ENCODE measurements around the gene NEDD8. TPM values are rescaled to one million over a fixed set of nuclear protein-coding genes. Genes with fewer than 3 reads are reported as not detected.

NEDD8 gene
- polyA plus RNA-seq, 6 donors from 2014 or later, result 306 to 385 (median 326) TPM

DNA sequence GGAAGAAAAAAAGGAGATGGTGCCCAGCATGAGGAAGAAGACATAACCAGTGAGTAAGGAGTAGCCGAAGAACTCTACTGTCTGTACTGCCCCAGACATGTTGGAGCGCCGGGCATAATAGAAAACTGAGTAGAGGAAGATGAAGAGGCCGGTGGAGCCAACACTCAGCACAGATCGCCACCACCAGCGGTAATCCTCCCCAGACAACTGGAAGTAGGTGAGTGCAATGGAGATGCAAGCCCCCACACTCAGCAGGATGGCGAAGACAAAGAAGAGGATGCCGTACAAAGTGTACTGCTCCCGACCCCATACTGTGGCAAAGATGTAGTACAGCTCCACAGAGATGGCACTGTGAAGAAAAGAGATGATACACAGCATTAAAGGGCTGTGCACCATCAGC lies 42.7 kb downstream of the NEDD8 start:
- peaks cover 34 to 54% (median 36%) of the 10 kb centered on the region in 3 donors for H3K4me1 Mint-ChIP-seq
- H3K36me3 Mint-ChIP-seq, result no peaks in the 10 kb centered on the region

DNA sequence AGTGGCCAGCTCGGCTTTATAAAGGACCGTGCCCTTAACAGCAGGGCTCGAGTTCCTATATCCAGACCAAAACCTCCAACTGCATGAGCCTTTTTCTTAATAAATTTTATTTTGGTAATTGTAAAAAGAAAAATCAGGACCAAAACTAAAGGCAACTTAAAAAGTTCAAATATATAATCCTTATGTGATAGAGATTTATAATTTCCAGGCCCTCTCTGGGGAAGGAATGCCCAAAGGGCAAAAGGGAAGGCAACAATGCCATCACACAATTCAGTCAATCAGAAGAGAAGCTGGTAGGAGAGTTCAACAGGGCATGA lies 43.1 kb downstream of the NEDD8 start:
- no peaks in the 10 kb centered on the region for H3K27me3 Mint-ChIP-seq
- H3K36me3 Mint-ChIP-seq, result no peaks in the 10 kb centered on the region
- H3K4me1 Mint-ChIP-seq, result peaks cover 30 to 49% (median 32%) of the 10 kb centered on the region in 3 donors
- H3K9me3 Mint-ChIP-seq, result no peaks in the 10 kb centered on the region
- DNase-seq (no peak), ATAC-seq (ENCODE audit: low read depth in 2 of 2) (no peak)
- peak overlapping the region; percentile 79 to 98 (median 94) for H3K4me3 Mint-ChIP-seq
- H3K27ac Mint-ChIP-seq, result peak overlapping the region; percentile 82 to 98 (median 96)

More for the DNA sequence above, 42.7 kb downstream of the NEDD8 start:
- Mint-ChIP-seq H3K4me3 (peak overlapping the region in 3 of 8 donors; percentile 6 to 98 (median 95)), H3K27ac (peak overlapping the region; percentile 61 to 98 (median 95)), H3K9me3 (no peaks in the 10 kb centered on the region), H3K27me3 (no peaks in the 10 kb centered on the region)
- no peak for ATAC-seq (ENCODE audit: low read depth in 2 of 2)
- no peak for DNase-seq

- DNase-seq, result peak; percentile 93
- peak within 1 kb of the TSS; percentile 79 to 98 (median 94) for H3K4me3 Mint-ChIP-seq
- ATAC-seq (ENCODE audit: low read depth in 2 of 2), result peak; percentile 97 to 98
- H3K9me3 Mint-ChIP-seq, result no peaks in the 10 kb centered on the region
- peak within 1 kb of the TSS; percentile 82 to 98 (median 96) for H3K27ac Mint-ChIP-seq
- H3K27me3 Mint-ChIP-seq, result no peaks in the 10 kb centered on the region
- H3K36me3 Mint-ChIP-seq, result no peaks in the 10 kb centered on the region
- H3K4me1 Mint-ChIP-seq, result peaks cover 28 to 48% (median 30%) of the 10 kb centered on the region in 3 donors
These were observed 43.7 kb downstream of the NEDD8 start, which contains the start of gene IPO4 for GRCh38 chr14:24188251-24189058. IPO4 (minus strand) TSS chr14:24188816; CDS start chr14:24188787, 29 bp downstream.

GRCh38 chr14:24187539-24187915 lies 44.6 kb downstream of the NEDD8 start:
- Mint-ChIP-seq H3K27ac (peak overlapping the region in 4 of 6 donors; percentile 82 to 97 (median 89)), H3K27me3 (no peaks in the 10 kb centered on the region), H3K4me3 (peak overlapping the region; percentile 79 to 98 (median 94)), H3K9me3 (no peaks in the 10 kb centered on the region), H3K4me1 (peaks cover 26 to 41% (median 26%) of the 10 kb centered on the region in 3 donors), H3K36me3 (peaks cover 0 to 2% of the 10 kb centered on the region in 2 donors)
- DNase-seq (no peak), ATAC-seq (ENCODE audit: low read depth in 2 of 2) (no peak)

GRCh38 chr14:24186831-24187538 lies 45.2 kb downstream of the NEDD8 start:
- H3K9me3 Mint-ChIP-seq, result no peaks in the 10 kb centered on the region
- H3K27ac Mint-ChIP-seq, result peak overlapping the region in 4 of 6 donors; percentile 61 to 97 (median 72)
- H3K27me3 Mint-ChIP-seq, result no peaks in the 10 kb centered on the region
- DNase-seq, result no peak
- ATAC-seq (ENCODE audit: low read depth in 2 of 2), result no peak
- H3K36me3 Mint-ChIP-seq, result peaks cover 0 to 4% of the 10 kb centered on the region in 2 donors
- peaks cover 22 to 36% (median 25%) of the 10 kb centered on the region in 3 donors for H3K4me1 Mint-ChIP-seq
- peak overlapping the region; percentile 7 to 98 (median 80) for H3K4me3 Mint-ChIP-seq

- Mint-ChIP-seq H3K4me1 (peaks cover 22 to 32% (median 25%) of the 10 kb centered on the region in 3 donors), H3K27me3 (no peaks in the 10 kb centered on the region), H3K4me3 (peak overlapping the region in 2 of 8 donors; percentile 5 to 47), H3K36me3 (peaks cover 0 to 4% of the 10 kb centered on the region in 2 donors), H3K27ac (no peak overlapping the region), H3K9me3 (no peaks in the 10 kb centered on the region)
- DNase-seq (no peak), ATAC-seq (ENCODE audit: low read depth in 2 of 2) (no peak)
These were observed 46.4 kb downstream of the NEDD8 start for GRCh38 chr14:24185741-24186140.

DNA sequence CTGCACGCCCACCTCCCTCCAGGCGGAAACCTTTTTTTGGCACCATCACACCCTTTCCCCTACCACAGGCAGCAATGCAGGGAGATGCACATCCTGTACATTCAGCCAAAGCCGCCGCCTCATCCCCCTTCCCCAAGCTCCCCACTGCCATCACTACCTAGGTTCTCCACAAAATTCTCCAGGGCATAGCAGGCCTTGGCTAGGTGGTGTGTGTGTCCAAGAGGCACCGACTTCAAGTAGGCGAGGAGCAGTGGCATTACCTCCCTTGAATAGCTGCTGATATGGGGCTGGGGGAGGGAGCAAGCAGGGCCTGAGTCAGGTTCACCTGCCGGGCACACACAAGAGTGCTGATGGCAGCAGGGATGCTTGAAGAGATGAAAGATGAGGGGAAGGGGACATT lies 47.1 kb downstream of the NEDD8 start:
- Mint-ChIP-seq H3K36me3 (peaks cover 0 to 4% of the 10 kb centered on the region in 2 donors), H3K9me3 (no peaks in the 10 kb centered on the region), H3K4me3 (peak overlapping the region in 2 of 8 donors; percentile 5 to 48), H3K27me3 (no peaks in the 10 kb centered on the region), H3K27ac (peak overlapping the region in 2 of 6 donors; percentile 56 to 69), H3K4me1 (peaks cover 22 to 33% (median 26%) of the 10 kb centered on the region in 3 donors)
- ATAC-seq (ENCODE audit: low read depth in 2 of 2), result no peak
- no peak for DNase-seq

- no peak overlapping the region for H3K27ac Mint-ChIP-seq
- ATAC-seq (ENCODE audit: low read depth in 2 of 2) (no peak), DNase-seq (no peak)
- H3K27me3 Mint-ChIP-seq, result no peaks in the 10 kb centered on the region
- H3K9me3 Mint-ChIP-seq, result no peaks in the 10 kb centered on the region
- H3K4me1 Mint-ChIP-seq, result peaks cover 22 to 36% (median 33%) of the 10 kb centered on the region in 3 donors
- H3K4me3 Mint-ChIP-seq, result peak overlapping the region in 2 of 8 donors; percentile 25 to 38
- H3K36me3 Mint-ChIP-seq, result peaks cover 0 to 4% of the 10 kb centered on the region in 2 donors
These were observed 47.8 kb downstream of the NEDD8 start for GRCh38 chr14:24184104-24184970.

DNA sequence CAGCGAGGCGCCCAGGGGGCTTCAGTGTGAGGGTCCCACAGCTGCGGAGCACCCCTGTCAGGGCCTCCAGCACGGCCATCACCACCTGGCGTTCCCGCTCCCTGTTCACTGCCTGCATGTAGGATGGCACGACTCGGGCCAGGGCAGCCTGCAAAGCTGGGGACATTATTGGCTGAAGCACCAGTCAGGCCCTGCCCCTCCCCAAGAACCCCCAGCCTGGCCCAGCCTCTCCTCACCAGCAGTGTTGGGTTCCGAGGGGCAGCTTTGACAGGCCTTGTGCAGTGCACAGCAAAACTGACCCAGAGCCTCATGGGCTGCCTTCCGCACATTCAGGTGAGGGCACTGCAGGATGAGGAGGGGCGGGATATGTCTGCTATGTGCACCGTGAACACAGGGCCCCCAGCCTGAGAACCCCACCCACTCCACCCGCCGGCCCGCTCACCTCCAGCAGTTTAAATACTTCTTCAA lies 49.1 kb downstream of the NEDD8 start:
- Mint-ChIP-seq H3K9me3 (no peaks in the 10 kb centered on the region), H3K27ac (peak overlapping the region in 2 of 6 donors; percentile 21 to 63), H3K27me3 (no peaks in the 10 kb centered on the region), H3K4me1 (peaks cover 22 to 33% (median 27%) of the 10 kb centered on the region in 3 donors), H3K4me3 (no peak overlapping the region), H3K36me3 (peaks cover 0 to 4% of the 10 kb centered on the region in 2 donors)
- ATAC-seq (ENCODE audit: low read depth in 2 of 2) (no peak), DNase-seq (no peak)

DNA sequence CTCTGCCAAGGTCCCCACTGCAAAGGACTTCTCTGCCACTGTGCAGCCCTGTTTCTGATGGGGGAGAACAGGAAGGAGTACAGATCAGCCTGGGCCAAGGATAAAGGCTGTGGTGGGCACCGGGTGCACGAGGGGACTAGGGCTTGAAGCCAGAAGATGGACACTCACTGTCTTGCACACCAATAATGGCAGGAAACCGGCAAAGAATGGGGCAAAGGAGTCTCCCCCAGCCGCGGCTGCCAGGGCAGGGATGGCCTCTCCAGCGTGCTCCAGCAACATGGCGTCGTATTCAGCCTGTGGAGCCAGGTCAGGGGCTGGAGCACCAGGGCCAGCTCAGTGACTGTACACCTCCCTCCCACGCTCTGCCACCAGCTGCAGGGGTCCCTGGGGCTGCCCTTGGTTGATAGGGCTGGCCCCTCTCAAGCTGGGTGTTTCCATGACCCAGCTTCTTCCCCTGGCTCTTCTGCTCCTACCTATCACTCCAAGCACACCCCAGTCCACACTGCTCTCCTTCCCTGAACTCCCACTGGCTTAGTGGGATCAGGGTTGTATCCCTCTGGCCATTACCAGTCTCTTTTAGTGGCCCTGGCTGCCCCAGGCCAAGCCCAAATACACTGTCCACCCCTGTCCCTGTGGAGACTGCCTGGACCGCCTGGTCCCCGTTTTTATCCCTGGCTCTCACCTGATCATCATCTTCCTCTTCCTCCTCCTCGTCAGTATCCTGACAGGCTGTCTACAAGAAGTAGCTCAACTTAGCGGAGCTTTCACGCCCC lies 49.9 kb downstream of the NEDD8 start:
- Mint-ChIP-seq H3K4me1 (peaks cover 14 to 26% (median 22%) of the 10 kb centered on the region in 3 donors), H3K4me3 (peak overlapping the region in 3 of 8 donors; percentile 12 to 60 (median 43)), H3K27ac (peak overlapping the region in 2 of 6 donors; percentile 63 to 67)

GRCh38 chr14:24181371-24182077 lies 50.6 kb downstream of the NEDD8 start:
- Mint-ChIP-seq H3K4me1 (peaks cover 10 to 22% (median 15%) of the 10 kb centered on the region in 3 donors), H3K36me3 (peaks cover 0 to 4% of the 10 kb centered on the region in 2 donors), H3K27ac (peak overlapping the region in 1 of 6 donors; percentile 62)

More for the DNA sequence above, 49.9 kb downstream of the NEDD8 start:
- DNase-seq, result no peak
- H3K27me3 Mint-ChIP-seq, result no peaks in the 10 kb centered on the region
- peaks cover 0 to 4% of the 10 kb centered on the region in 2 donors for H3K36me3 Mint-ChIP-seq
- H3K9me3 Mint-ChIP-seq, result no peaks in the 10 kb centered on the region
- ATAC-seq (ENCODE audit: low read depth in 2 of 2), result no peak

More at GRCh38 chr14:24181371-24182077, 50.6 kb downstream of the NEDD8 start:
- H3K4me3 Mint-ChIP-seq, result peak overlapping the region in 1 of 8 donors; percentile 43
- DNase-seq (no peak), ATAC-seq (ENCODE audit: low read depth in 2 of 2) (no peak)
- H3K9me3 Mint-ChIP-seq, result no peaks in the 10 kb centered on the region
- no peaks in the 10 kb centered on the region for H3K27me3 Mint-ChIP-seq
